Thyroid gland (tissue), 4 donors: ENCODE measurements around the gene WASF3.

Source experiments
- POLR2A ChIP-seq, 2 donors: fragments of 450-650 bp; IDR thresholded peaks; one replicate each; pipeline ENCODE4 v1.6.1; 2017; ENCODE audit warnings: antibody characterized with exemption in 2 of 2, mild to moderate bottlenecking in 2 of 2, moderate library complexity in 1 of 2
- TF ChIP-seq, protein P1 (sequence below), 6 experiments: fragments of 200-600 bp in 3 of 6; fragments of 450-650 bp in 3 of 6; sonication (generic) in 3 of 6; IDR thresholded peaks; one replicate each; pipeline ENCODE4 v1.5.1; 2016 to 2019; ENCODE audit warnings: antibody characterized with exemption in 6 of 6, mild to moderate bottlenecking in 2 of 6, inconsistent platforms in 1 of 6, moderate library complexity in 1 of 6

- TF ChIP-seq, protein P1, sequence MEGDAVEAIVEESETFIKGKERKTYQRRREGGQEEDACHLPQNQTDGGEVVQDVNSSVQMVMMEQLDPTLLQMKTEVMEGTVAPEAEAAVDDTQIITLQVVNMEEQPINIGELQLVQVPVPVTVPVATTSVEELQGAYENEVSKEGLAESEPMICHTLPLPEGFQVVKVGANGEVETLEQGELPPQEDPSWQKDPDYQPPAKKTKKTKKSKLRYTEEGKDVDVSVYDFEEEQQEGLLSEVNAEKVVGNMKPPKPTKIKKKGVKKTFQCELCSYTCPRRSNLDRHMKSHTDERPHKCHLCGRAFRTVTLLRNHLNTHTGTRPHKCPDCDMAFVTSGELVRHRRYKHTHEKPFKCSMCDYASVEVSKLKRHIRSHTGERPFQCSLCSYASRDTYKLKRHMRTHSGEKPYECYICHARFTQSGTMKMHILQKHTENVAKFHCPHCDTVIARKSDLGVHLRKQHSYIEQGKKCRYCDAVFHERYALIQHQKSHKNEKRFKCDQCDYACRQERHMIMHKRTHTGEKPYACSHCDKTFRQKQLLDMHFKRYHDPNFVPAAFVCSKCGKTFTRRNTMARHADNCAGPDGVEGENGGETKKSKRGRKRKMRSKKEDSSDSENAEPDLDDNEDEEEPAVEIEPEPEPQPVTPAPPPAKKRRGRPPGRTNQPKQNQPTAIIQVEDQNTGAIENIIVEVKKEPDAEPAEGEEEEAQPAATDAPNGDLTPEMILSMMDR (IDR thresholded peaks at IDR 0.05), result no peak
- no peak for TF ChIP-seq POLR2A (IDR thresholded peaks at IDR 0.05)
These were observed 4.4 kb downstream of the WASF3 start for GRCh38 chr13:26561651-26562511.
